HepG2 (cell line): Measurements from ENCODE around the gene ADCY7. TPM values are rescaled to one million over a fixed set of nuclear protein-coding genes. Genes with fewer than 3 reads are reported as not detected.

Source experiments
- ERF ChIP-seq: IDR thresholded peaks from 2 replicates; pipeline ENCODE4 v1.6.1; 2018; ENCODE audit warnings: missing biosample characterization, missing genetic modification reagents
- HOXA5 ChIP-seq: sonication (generic); formaldehyde crosslinking; IDR thresholded peaks from 2 replicates; pipeline ENCODE4 v1.4.0; 2020; ENCODE audit warnings: missing genetic modification reagents
- MLLT10 ChIP-seq: sonication (generic); formaldehyde crosslinking; IDR thresholded peaks from 2 replicates; pipeline ENCODE4 v1.4.0; 2020; ENCODE audit warnings: missing genetic modification reagents
- ZBTB21 ChIP-seq: sonication (generic); formaldehyde crosslinking; IDR thresholded peaks from 2 replicates; pipeline ENCODE4 v1.4.0; 2020; ENCODE audit warnings: missing genetic modification reagents
- ZMYM2 ChIP-seq: sonication (generic); formaldehyde crosslinking; IDR thresholded peaks from 2 replicates; pipeline ENCODE4 v1.8.0; 2022; ENCODE audit warnings: mild to moderate bottlenecking, missing genetic modification reagents
- ZNF431 ChIP-seq: sonication (generic); formaldehyde crosslinking; IDR thresholded peaks from 2 replicates; pipeline ENCODE4 v1.9.0; 2022; ENCODE audit warnings: missing genetic modification reagents, low read depth, mild to moderate bottlenecking, borderline replicate concordance
- ZNF703 ChIP-seq: sonication (generic); formaldehyde crosslinking; IDR thresholded peaks from 2 replicates; pipeline ENCODE4 v1.5.1; 2020; ENCODE audit warnings: missing genetic modification reagents, mild to moderate bottlenecking, moderate library complexity, borderline replicate concordance
- polyA plus RNA-seq, 8 experiments: library from polyadenylated mRNA; depleted of rRNA in 3 of 8; stranded (reverse) in 7 of 8; unstranded in 1 of 8; fragments of >200 nt; fragmentation: Illumina TruSeq in 4 of 8; extraction: Trizol in 4 of 8; gene quantifications; 2 replicates each; pipeline versions ENCODE4 v1.2.1 to v1.2.3, GENCODE V29; 2011 to 2016; ENCODE audit warnings: low read depth in 4 of 8, missing spikeins in 1 of 8, mixed read lengths in 1 of 8; ENCODE audit not compliant: insufficient read depth in 1 of 8
- total RNA-seq, 5 experiments: library from RNA; depleted of rRNA; stranded (reverse); fragments of >200 nt; fragmentation: Illumina TruSeq; extraction: Trizol; gene quantifications; 2 replicates each; pipeline ENCODE4 v1.2.3, GENCODE V29; 2016; ENCODE audit warnings: low read depth in 1 of 5
- TF ChIP-seq, protein P1 (sequence below), 2 experiments: sonication (generic) in 1 of 2; formaldehyde crosslinking in 1 of 2; IDR thresholded peaks; 2 replicates each; pipeline versions ENCODE4 v1.6.1 to v1.9.0; 2014 to 2022; ENCODE audit warnings: antibody characterized with exemption in 1 of 2, borderline replicate concordance in 1 of 2, inconsistent platforms in 1 of 2, low read depth in 1 of 2, missing genetic modification reagents in 1 of 2
- TF ChIP-seq, protein P2 (sequence below): sonication (generic); formaldehyde crosslinking; IDR thresholded peaks from 2 replicates; pipeline ENCODE4 v1.5.1; 2020; ENCODE audit warnings: missing genetic modification reagents, mild to moderate bottlenecking, borderline replicate concordance
- TF ChIP-seq, protein P3 (sequence below): sonication (generic); formaldehyde crosslinking; IDR thresholded peaks from 2 replicates; pipeline ENCODE4 v1.8.0; 2022; ENCODE audit warnings: mild to moderate bottlenecking, missing genetic modification reagents, borderline replicate concordance
- TF ChIP-seq, protein P4 (sequence below): IDR thresholded peaks from 2 replicates; pipeline ENCODE4 v1.6.1; 2012; ENCODE audit warnings: low read depth, low read length, improper control_type of control experiment
- TF ChIP-seq, protein P5 (sequence below): sonication (generic); formaldehyde crosslinking; IDR thresholded peaks from 2 replicates; pipeline ENCODE4 v1.5.1; 2020; ENCODE audit warnings: mild to moderate bottlenecking, missing genetic modification reagents, moderate library complexity

ADCY7 gene
- total and polyA plus RNA-seq, 2 of the 13 experiments (the other 11 are each of a cell fraction or from before 2014, with no cell fraction given), result 2.2 to 4.3 TPM

DNA sequence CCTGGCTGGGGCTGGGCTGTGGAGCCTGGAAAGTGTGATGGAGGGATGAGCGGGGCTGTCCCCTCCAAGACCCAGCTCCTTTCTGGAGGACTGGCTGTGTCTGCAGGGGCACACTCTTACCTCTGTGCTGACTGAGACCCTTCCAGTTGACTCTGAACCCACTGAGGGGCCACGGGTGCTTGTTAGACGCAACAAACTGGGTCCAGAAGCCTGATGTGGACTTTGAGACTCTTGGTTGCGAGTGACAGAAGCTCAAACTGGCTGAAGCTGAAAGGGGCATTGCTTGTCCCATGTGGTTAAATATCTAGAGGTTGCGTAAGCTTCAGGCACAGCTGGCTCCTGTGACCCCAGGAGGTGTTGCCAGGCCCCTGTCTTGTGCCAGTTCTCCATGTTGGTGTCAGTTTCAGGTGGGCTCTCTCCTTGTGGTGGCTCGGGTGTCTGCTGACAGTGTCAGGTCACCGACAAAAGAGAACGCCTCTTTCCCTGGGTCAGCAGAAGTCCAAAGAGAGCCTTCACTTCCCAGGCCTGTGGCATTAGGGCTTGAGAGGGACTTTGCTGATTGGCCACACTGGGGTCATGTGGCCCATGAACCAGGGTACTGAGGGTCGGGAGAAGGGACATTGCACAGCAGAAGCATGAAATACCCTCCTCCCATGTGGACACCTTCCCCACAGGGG is 16.7 kb downstream of the ADCY7 start (continued):
- TF ChIP-seq, protein P1, sequence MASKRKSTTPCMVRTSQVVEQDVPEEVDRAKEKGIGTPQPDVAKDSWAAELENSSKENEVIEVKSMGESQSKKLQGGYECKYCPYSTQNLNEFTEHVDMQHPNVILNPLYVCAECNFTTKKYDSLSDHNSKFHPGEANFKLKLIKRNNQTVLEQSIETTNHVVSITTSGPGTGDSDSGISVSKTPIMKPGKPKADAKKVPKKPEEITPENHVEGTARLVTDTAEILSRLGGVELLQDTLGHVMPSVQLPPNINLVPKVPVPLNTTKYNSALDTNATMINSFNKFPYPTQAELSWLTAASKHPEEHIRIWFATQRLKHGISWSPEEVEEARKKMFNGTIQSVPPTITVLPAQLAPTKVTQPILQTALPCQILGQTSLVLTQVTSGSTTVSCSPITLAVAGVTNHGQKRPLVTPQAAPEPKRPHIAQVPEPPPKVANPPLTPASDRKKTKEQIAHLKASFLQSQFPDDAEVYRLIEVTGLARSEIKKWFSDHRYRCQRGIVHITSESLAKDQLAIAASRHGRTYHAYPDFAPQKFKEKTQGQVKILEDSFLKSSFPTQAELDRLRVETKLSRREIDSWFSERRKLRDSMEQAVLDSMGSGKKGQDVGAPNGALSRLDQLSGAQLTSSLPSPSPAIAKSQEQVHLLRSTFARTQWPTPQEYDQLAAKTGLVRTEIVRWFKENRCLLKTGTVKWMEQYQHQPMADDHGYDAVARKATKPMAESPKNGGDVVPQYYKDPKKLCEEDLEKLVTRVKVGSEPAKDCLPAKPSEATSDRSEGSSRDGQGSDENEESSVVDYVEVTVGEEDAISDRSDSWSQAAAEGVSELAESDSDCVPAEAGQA (IDR thresholded peaks at IDR 0.05; ENCODE audit: low read depth), result no peak
- TF ChIP-seq, protein P1 (CRISPR knock-in tag; IDR thresholded peaks at IDR 0.05; ENCODE audit: borderline replicate concordance), result no peak
- TF ChIP-seq, protein P2, sequence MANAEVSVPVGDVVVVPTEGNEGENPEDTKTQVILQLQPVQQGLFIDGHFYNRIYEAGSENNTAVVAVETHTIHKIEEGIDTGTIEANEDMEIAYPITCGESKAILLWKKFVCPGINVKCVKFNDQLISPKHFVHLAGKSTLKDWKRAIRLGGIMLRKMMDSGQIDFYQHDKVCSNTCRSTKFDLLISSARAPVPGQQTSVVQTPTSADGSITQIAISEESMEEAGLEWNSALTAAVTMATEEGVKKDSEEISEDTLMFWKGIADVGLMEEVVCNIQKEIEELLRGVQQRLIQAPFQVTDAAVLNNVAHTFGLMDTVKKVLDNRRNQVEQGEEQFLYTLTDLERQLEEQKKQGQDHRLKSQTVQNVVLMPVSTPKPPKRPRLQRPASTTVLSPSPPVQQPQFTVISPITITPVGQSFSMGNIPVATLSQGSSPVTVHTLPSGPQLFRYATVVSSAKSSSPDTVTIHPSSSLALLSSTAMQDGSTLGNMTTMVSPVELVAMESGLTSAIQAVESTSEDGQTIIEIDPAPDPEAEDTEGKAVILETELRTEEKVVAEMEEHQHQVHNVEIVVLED (CRISPR knock-in tag), result 0 out of 2 replicates have a peak, but pooled peaks have one; percentile 43
- TF ChIP-seq MLLT10 (no peak), ZNF703 (CRISPR knock-in tag) (no peak; the same call in 1 of the 2 replicates), ERF (peak; percentile 27; the same call in 1 of the 2 replicates), ZMYM2 (0 out of 2 replicates have a peak, but pooled peaks have one; percentile 27), HOXA5 (CRISPR knock-in tag) (0 out of 2 replicates have a peak, but pooled peaks have one; percentile 56), ZNF431 (CRISPR knock-in tag) (no peak), ZBTB21 (CRISPR knock-in tag) (0 out of 2 replicates have a peak, but pooled peaks have one; percentile 23)
- TF ChIP-seq, protein P3, sequence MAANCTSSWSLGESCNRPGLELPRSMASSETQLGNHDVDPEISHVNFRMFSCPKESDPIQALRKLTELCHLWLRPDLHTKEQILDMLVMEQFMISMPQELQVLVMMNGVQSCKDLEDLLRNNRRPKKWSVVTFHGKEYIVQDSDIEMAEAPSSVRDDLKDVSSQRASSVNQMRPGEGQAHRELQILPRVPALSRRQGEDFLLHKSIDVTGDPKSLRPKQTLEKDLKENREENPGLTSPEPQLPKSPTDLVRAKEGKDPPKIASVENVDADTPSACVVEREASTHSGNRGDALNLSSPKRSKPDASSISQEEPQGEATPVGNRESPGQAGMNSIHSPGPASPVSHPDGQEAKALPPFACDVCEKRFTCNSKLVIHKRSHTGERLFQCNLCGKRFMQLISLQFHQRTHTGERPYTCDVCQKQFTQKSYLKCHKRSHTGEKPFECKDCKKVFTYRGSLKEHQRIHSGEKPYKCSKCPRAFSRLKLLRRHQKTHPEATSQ (CRISPR knock-in tag), result no peak
- TF ChIP-seq, protein P4, sequence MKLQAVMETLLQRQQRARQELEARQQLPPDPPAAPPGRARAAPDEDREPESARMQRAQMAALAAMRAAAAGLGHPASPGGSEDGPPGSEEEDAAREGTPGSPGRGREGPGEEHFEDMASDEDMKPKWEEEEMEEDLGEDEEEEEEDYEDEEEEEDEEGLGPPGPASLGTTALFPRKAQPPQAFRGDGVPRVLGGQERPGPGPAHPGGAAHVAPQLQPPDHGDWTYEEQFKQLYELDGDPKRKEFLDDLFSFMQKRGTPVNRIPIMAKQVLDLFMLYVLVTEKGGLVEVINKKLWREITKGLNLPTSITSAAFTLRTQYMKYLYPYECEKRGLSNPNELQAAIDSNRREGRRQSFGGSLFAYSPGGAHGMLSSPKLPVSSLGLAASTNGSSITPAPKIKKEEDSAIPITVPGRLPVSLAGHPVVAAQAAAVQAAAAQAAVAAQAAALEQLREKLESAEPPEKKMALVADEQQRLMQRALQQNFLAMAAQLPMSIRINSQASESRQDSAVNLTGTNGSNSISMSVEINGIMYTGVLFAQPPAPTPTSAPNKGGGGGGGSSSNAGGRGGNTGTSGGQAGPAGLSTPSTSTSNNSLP, result no peak
- TF ChIP-seq, protein P5, sequence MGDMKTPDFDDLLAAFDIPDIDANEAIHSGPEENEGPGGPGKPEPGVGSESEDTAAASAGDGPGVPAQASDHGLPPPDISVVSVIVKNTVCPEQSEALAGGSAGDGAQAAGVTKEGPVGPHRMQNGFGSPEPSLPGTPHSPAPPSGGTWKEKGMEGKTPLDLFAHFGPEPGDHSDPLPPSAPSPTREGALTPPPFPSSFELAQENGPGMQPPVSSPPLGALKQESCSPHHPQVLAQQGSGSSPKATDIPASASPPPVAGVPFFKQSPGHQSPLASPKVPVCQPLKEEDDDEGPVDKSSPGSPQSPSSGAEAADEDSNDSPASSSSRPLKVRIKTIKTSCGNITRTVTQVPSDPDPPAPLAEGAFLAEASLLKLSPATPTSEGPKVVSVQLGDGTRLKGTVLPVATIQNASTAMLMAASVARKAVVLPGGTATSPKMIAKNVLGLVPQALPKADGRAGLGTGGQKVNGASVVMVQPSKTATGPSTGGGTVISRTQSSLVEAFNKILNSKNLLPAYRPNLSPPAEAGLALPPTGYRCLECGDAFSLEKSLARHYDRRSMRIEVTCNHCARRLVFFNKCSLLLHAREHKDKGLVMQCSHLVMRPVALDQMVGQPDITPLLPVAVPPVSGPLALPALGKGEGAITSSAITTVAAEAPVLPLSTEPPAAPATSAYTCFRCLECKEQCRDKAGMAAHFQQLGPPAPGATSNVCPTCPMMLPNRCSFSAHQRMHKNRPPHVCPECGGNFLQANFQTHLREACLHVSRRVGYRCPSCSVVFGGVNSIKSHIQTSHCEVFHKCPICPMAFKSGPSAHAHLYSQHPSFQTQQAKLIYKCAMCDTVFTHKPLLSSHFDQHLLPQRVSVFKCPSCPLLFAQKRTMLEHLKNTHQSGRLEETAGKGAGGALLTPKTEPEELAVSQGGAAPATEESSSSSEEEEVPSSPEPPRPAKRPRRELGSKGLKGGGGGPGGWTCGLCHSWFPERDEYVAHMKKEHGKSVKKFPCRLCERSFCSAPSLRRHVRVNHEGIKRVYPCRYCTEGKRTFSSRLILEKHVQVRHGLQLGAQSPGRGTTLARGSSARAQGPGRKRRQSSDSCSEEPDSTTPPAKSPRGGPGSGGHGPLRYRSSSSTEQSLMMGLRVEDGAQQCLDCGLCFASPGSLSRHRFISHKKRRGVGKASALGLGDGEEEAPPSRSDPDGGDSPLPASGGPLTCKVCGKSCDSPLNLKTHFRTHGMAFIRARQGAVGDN (CRISPR knock-in tag), result peak; percentile 72
